NCI-H1694 treated with DMSO at 0.1 percent for 48 hours (cell line): ENCODE measurements around the gene SYTL3.
A peak's percentile ranks its signal among the peaks of the same experiment; 100 is the strongest.

Source experiments
- DNase-seq: peaks from one replicate; lab custom pipeline; 2025; lab: John Stamatoyannopoulos, UW

Gene SYTL3

DNA sequence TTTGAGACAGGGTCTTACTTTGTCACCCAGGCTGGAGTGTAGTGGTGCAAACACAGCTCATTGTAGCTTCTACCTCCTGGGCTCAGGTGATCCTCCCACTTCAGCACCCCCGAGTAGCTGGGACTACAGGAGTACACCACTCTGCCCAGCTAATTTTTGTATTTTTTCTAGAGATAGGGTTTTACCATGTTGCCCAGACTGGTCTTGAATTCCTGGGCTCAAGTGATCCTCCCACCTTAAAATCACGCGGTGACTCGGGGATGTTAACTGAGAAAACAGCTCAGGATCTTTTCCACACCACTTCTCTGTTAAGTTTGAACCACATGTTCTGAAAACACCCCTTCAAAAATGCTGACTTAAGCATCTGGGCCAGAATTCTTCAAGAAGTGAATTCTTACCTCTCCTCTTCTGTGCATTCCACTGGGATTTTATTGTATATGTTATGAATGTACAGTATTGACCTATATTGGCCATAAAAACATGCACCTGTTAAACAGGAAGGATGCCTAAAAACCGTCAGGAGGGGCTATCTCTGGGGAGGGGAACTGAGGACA, 72.4 kb downstream of the SYTL3 start:
- DNase-seq, result no peak

DNA sequence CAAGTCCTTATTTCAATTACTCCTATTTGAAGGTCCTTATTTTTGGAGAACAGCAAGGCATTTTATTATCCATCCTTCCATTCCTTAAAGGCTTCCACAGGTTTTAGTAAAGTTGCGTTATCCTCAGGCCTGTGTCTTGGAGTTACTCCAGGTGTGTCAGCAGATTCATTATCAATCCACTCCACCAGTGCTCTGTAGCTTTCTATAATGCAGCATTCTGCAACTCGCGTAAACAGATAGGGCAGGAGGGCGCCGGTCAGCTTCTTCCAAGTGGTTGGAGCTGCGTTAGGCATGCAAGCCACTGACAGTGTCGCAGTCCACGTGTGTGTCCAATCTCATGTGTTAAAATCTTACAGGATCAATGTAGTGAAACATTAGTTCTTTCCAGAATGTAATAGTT, 75.8 kb downstream of the SYTL3 start:
- DNase-seq, result no peak

DNA sequence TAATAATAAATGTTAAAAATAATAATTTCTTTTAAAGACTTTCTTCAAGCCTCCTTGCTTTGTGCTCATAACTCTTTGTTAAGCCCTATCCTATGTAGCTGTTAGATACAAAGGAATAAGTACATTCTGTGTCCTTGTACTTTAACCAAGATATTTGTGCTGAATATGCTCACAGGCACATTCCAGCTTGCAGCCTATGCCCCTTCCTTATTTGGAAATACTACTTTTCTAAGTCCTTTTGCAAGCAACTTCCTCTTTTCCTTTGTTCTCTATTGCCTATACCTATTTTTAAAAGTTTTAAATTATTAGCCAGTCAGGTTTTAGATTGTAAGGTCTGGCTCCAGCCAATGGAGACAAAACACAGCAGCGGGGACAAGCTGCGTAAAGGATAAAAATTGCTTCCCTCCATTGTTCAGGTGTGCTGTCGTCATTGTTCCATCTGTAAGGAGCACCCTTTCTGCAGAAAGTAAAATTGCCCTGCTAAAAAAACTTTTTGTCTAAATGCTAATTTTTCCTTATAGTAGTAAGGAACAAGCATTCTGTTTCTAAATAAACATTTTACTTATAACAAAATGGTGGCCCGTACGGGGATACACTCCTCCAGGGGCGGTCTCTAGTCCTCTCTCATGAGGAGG, 80.2 kb downstream of the SYTL3 start:
- DNase-seq, result no peak

DNA sequence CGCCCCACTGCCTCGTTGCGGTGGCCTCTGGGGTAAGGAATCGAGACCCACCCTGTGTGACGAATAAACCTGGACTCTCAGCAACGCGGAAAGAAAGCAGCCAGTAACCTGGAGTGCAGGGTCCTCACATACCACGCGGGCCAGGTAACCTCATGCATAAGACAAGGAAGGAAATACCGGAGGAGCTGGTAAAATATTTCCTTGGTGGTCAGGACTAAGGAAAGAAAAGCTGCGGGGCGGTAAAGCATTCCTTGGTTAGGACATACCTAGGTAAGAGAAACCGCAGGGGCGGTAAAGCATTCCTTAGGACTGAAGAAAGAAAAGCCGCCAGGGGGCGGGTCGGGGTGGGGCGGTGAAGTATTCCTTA, 80.7 kb downstream of the SYTL3 start:
- no peak for DNase-seq

DNA sequence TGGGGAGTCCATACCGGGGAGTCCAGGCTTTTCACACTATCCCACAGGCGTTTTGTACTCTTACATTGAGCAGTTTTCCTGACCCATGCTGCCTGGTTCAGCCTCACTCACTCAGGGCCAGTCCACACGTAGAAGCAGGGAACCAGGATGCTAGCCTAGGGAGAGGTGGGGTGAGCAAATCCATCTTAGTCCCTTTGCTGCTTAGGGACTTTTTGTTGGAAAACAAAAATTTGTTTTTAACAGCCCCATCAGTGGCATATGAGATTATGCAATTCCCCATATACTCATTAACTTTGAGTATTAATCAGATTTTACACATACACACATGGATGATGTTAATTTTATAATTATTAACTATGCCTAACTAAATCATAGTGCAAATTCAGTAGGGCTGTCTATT, 85.2 kb downstream of the SYTL3 start:
- DNase-seq, result no peak

DNA sequence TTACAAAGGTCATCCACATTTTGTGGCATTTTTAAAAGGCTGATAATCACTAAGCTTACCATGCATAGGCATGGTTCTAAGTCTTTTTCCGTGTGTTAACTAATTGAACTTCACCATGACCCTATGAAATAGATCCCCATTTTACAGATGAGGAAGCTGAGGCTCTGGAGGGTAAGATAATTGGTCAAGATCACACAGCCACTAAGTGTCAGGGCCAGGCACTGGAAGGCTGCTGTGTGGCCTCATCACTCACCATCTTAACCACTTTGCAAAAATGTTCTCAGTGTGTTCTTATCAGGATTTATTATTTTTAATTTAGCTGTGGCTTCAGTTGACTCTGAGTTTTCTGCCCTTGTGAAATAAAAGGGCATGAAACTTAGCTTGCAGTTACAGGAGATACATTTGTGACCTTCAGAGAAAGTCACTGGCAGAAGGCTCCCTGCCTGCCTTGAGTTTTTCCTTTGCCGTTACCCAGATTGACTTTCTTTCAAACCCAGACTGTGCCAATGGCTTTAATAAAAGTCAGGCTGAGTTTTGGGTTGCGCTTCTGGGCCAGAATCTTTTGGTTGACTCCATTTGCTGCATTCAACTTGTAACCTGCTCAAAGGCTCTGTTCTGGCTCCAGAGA, 87.3 kb downstream of the SYTL3 start:
- no peak for DNase-seq

DNA sequence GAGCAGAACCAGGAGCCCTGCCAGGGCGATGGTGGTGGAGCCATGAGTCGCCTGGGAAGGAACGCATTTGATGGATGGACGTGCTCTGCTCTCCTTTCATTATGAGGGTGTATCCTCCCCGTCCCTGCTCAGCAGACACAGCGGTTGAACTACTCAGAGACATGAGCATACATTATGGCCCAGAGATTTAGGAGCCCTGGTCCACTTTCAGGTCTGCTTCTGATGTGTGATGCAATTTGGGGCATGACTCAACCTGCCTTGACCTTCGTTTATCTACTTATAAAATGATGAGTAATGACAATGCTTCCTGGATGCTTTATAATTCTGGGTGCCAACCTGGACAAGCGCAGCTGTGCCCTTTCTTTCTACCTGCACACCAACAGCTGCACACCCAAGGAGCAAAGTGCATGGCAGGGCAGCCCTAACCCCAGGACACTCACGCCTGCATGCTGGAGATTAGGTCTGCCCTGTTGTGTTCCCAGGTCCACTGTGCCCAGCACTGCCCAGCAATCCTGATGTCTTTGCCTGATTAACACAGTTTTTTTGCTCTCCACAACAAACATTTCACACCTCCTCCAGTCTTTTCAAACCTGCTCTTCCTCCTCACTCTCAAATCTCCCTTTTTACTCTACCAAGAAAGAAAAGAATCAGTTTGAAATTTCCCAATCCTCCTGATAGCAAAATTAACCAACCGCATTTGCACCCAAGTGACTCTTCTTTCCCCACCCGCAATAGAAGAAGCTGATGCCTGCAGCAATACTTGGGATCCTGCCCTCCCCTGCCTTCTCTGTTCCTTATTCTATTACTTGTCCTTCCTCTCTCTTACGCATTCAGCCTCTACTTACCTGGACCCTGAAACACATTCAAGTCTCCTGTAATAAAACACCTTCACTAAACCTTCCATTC, 88.1 kb downstream of the SYTL3 start:
- DNase-seq, result no peak

DNA sequence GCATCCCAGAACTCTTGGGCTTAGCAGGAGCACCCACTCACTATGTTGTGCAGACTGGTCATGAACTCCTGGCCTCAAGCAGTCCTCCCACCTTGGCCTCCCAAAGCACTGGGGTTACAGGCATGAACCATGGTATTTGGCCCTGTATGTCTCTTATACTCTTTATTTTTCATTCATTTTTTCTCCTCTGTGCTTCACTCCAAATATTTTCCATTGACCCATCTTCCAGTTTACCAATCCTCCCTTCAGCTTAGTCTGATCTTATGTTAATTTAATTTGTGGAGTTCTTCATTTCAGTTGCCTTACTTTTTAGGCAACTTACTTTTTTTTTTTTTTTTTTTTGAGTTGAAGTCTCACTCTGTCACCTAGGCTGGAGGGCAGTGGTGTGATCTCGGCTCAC, 89.8 kb downstream of the SYTL3 start:
- no peak for DNase-seq

DNA sequence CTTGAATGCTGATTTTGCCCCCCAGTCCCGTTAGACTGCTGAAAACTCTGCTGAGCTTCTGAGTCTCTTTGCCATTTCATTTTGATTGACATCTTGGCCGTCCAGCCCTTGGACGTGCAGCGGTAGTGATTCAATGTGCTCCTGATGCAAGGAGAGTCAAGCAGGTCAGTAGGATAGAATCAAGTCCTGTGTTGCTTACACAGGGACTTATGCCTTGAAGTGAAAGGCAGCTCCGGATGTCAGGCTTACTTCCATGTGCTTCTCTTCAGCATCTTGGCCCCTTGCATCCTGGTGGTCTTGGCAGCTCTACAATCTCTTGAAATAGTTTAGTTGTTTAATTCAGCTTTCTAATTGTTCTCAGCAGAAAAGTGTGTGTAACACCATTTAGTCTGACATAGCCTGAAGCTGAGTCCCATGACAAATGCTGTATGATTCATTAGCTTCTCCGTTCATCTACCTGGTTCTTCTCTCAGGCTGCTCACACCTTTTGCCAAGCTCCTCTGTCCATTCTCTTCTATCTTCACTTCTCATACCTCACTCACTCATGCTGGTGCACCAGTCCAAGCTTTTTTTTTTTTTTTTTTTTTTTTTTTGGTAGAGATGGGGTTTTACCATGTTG, 93.3 kb downstream of the SYTL3 start:
- no peak for DNase-seq

DNA sequence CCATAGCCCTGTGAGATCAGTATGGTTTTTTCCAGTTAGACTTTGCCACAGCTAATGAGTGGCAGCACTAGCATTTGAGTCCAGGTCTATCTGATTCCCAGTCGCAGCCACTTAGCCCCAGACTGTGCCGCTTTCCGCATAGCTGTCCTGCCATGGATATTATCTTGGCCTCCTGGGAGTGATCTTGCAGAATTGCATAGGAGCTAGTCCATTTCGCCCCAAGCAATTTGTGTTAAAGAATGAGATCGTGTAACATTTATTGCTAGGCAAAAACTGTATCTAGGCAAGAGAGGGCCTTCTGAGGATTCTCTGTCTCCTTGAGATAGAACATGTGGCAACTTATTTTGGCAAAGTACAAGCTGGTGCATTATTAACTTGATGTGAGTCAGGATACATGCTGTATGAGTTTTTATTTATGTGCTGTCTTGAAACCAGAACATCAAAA, 95.2 kb downstream of the SYTL3 start:
- no peak for DNase-seq

DNA sequence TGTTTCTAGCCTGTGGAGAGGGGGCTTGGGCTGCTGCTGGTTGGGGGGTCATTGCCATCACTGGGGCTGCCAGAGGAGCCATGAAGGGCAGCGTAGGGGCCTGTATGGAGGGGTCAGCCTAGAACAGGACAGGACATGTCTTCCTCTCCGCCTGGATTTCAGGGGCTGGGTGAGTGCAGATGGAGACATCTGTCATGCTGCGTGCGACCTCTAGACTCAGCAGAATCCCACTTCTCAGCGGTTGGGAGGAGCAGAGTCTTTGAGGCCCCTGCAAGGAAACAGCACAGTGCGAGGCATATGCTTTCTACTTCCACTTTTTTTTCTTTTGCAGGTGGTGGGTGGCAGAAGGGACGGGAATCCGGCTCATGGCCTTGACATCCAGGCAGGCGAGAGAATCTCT, 101.4 kb downstream of the SYTL3 start:
- DNase-seq, result peak; percentile 7

DNA sequence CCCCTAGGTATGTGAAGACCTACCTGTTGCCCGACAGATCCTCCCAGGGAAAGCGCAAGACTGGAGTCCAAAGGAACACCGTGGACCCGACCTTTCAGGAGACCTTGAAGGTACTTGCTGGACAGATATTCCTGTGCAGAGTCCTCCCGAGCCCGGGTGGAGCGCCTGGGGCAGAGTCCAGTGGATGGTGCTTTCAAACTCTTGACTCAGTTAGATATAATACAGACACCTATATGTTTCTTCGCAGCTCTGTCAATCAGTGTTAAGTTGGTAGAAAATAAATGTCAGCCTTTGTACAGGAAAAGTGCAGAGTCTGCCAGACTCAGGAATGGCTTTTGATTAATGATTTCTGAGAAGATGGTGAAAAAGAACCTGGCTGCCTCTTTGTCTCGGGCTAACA, 102.1 kb downstream of the SYTL3 start:
- DNase-seq, result no peak

DNA sequence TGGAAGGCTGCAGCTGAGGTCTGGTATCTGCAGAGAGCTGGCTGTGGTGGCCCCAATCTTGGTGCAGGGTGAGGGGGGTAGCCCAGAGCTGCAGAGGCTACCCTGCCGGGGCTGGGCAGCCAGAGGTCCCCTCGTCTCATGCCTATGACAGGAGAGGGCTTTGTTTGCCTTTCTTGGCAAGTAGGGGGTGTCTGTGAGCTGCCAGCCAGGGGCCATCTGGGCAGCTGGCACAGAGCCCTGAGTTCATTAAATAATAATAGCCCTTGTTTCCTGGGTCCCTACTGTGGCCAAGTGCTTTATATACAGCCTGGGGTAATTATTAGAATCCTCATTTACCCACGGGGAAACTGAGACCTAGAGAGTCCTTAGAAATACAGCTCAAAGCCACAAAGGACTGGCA, 102.8 kb downstream of the SYTL3 start:
- peak; percentile 72 for DNase-seq

DNA sequence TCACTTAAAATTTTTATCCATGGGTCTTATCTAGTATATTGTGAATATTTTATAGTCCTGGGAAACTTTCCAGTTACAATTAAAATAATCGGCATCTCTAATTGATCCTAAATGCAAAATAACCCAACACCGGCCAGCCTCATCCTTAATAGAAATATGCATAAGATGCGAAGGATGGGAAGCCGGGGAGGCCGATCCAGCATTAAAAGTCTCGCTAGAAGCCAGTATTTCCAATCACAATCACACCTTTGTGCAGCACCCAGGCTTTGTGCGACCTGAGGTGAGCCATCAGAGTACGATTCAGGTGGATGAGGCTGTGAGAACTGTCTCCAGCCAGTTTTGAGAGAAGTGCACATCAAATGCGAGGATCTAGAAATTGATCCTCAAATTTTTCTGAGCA, 104.0 kb downstream of the SYTL3 start:
- DNase-seq, result no peak

DNA sequence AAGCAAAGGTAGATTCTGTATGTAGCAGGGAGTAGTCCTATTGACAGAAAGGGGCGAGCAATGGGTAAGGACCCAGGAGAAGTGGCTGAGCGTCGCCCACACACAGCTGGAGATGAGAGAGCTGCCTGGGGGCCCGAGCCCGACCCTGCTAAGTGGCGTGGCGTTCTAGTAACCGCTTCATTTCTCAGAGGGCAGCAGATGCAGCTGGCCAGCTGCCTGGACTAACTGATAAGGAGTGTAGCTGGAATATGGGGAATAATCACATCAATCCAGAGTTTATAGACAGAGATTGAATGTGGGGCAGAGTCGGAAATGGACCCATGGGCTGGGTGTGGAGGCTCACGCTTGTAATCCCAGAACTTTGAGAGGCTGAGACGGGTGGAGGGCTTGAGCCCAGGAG, 104.9 kb downstream of the SYTL3 start:
- no peak for DNase-seq

DNA sequence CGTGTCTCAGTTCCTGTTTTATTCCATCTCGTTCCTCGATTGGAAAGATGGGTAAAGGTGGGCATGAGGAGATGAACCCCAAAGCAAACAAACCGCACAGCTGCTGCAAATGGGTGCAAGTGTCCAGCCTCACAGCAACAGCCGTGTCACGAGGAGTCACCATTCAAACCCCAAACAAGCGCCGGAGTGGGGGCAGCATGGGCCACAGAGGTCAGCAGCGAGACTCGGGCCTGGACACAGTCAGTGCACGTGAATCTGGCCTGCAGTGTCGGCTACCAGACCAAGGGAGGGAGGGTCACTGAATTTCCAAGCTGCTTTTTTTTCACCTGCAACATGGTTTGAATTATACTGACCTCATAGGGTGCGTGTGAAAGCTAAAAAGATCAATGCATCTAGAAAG, 105.8 kb downstream of the SYTL3 start:
- DNase-seq, result no peak

DNA sequence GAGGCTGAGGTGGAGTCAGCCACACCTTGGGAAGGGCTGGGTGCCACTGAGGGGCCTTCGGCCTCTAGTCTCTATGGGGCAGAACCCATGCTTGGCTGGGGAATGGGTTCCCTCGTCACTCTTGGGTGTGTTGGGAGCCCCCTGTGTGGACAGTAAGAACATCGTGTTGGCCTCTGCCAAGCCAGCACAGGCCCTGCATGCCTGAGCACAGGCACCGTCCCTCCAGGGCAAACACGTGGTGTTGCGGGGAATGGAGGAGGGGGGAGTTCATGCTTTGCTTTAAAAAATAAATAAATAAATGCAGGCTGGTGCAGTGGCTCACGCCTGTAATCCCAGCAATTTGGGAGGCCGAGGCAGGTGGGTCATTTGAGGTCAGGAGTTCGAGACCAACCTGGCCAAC, 106.3 kb downstream of the SYTL3 start:
- no peak for DNase-seq

DNA sequence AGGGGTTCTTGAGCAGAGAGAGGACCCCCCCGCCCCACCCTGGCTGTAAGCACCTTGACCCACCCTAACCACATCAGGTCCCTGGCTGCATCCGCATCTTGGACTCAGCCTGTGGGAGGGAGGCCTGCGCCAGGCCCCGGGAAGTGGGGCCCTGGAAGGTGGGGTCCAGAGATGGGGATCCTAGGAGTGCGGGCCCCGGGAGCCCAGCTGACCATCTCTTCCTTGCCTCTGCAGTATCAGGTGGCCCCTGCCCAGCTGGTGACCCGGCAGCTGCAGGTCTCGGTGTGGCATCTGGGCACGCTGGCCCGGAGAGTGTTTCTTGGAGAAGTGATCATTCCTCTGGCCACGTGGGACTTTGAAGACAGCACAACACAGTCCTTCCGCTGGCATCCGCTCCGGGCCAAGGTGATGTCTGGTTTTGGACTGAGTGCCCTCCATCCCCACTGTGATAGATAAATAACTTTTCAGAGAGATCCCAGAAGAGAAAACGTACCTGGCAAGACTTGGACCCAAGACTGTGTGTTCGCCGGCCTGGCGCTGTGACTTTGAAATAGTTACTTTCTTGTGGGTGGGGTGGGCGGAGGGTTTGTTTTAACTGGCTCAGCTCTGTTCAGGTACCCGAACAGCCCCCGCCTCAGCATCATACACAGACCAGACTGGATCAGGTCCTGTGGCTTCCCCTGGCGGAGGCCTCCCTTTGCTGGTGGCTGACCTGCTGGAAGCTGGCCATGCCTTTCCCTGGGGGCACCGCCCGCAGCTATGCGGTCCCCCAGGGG, 107.3 kb downstream of the SYTL3 start:
- no peak for DNase-seq

DNA sequence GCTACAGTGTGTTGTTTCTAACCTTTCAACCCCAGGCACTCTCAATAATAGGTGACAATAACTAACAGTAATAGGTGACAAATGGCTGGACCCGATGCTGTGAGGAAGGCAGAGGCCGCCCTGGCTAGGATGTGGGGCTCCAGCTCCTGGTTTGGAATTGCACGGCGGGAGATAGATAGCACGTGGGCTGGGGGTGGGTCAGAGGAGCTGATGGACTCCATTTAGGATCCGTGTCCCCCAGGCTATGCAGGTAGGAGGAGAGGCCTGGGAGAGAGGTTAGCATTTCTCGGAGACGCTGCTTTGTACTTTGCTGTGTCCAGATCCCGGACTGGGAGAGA, 107.9 kb downstream of the SYTL3 start:
- no peak for DNase-seq

DNA sequence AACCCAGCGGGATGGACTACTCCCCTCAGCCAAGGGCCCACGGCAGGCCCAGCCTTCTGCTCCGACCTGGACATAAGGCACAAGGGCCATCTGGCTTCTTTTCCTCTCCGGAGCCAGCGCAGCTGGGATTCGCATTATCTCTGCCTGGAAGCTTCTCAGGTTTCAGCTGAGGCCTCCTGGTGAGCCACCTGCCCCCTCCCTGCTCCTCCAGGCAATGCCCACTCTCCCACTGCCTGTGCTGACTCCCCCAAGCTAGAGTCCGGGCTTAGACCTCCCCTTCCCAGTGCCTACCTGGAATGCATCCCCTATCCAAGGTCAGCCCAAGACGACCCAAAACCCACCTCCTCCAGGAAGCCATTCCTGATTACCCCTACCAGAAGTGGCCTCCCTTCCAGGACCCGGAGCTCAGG, 108.6 kb downstream of the SYTL3 start:
- DNase-seq, result peak; percentile 72

DNA sequence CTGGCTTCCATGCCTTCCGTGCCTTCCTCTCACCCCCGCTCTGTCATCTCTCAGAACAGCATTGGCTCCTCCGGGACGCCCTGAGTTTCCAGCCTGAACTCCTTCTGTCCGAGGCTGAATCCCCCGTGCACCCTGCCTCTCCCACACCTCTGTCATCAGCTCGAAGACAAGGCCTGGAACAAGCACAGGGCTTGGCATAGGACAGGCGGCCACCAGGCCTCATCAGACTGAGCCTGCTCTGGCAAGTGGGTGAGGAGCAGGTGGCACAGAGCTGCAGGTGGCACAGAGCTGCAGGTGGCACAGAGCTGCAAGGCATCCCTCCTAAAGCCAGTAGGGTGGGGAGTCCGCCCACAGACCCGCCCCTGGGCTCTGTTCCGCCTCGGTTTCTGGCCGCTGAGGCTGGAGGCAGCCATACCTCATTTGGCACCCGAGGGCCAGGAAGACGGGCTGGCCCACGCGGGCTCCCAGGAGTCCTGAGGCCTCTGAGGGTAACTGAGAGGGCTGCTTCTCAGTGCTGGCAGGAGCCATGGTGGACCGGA, 109.2 kb downstream of the SYTL3 start:
- DNase-seq, result peak; percentile 60
